RPMI8226 (cell line): ENCODE results near the gene AHDC1.

Experiments used
- DNase-seq: peaks from one replicate; pipeline ENCODE4 v3.0.0-alpha.2; 2015

Gene AHDC1

DNA sequence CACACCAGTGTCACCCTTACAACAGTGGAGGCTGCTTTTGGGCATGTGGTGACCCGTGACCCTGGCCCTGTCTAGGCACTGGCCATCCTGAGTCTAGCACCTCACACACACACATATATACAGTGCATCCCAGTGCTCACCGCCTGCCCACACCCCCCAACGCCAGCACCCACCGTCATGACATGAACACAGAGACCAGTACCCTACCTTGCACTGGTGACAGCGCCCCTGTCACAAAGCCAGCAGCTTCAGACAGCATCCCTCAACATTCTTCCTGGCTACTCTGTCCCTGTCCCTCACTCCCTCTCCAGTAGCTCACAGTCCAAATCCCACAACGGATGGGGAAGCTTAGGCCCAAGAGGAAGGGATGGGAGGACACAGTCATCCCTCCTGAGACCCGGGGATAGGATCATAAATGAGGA, 27.1 kb downstream of the AHDC1 start:
- no peak for DNase-seq

DNA sequence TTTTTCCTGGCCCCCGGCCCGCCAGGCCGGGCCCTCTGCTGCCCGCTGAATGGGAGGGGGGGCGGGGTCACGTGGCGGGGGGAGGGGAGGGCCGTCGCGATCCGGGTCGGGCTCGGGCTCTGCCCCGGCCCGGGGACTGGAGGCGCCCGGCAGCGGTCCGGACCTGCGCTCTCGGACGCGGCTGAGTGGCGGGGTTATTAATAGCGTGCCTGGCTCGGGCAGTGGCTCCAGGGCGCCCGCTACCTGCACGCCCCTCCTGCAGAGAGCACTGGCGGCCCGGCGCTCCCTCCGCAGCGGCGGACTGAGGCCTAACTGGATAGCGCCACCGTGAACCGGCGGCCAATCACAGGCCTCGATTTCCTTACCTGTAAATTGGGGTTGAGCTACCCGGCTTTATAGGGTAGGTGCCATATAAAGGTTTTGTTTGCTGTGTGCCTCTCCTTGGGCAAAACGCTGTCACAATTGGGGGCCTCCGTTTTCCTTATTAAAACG, 28.1 kb downstream of the AHDC1 start:
- DNase-seq, result peak; percentile 66

DNA sequence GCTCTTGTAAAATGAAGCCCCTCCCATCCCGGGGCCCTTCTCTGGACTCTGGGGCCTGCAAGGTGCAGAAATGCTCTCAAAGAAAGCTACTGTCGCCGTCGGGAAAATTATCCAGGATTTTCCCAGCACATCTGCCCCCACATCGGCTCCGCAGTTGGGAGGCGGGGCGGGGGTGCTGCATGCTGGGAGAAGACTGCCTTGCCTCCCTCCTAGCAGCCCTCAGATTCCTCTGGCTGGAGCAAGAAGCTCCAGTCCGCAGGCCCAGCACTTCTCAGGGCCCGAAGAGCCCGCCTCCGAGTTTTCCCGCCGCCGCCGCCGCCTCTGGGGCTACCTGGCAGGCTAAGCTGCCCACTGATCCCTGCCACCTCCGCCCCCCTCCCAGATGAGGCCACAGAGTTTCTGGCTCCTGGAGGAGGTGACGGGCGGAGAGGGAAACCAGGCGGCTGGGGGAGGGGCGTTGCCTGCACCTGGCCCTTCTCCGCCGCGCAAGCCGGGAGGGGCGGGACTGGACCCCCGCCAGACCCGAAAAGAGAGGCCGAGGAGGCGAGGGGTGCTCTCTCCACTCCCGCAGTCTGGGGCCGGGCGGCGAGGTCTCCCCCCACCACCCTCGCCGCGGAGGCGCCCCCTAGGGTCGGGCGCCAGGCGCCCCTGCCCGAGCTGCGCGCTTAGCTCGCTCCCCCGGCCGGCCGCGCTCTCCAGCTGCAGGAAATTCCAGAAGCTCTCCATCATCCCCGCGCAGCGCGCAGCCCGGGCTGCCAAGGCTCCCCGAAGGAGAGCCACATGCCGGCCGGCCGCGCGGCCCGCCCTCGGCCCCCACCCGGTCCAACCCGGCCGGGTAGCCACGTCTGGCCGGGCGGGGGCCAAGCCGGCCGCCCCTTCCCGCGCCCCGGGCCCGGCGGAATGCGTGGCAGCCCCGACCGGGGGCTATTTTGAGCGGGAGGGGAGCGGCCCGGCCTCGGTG, 28.8 kb downstream of the AHDC1 start:
- no peak for DNase-seq

DNA sequence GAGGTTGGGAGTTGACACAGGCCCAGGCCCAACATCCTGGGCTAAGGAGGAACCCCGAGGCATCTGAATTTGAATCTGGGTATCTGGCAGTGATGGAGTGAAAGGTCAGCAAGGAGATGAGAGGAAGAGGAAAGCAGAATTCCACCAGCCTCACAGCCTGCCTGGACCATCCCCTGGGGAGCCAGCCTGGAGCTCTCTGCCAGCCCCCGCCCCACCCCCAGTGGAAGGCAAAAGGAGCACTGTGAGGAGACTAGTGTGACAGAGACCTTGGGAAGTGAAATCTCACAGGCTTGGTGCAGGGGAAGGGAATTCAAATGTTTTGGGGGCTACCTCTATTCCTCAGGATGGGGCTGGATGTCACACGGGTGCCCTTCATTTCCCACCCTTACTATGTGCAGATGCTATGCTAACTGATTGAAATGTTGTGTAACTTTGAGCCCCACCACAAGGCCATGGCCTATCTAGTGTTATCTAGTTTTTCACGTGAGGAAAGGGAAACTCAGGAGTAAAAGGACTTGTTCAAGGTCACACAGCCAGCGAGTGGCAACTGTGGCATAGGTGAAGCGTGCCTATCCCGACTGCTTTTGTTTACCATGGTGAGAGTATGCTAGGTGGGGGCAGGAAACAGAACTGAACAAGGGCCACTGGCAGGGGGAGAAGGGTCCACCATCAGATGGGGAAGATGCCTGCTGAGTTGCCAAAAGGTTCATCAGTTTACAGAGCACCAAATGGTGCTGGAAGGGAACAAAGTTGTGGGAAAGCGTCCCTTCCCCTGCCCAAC, 29.8 kb downstream of the AHDC1 start:
- DNase-seq, result no peak

DNA sequence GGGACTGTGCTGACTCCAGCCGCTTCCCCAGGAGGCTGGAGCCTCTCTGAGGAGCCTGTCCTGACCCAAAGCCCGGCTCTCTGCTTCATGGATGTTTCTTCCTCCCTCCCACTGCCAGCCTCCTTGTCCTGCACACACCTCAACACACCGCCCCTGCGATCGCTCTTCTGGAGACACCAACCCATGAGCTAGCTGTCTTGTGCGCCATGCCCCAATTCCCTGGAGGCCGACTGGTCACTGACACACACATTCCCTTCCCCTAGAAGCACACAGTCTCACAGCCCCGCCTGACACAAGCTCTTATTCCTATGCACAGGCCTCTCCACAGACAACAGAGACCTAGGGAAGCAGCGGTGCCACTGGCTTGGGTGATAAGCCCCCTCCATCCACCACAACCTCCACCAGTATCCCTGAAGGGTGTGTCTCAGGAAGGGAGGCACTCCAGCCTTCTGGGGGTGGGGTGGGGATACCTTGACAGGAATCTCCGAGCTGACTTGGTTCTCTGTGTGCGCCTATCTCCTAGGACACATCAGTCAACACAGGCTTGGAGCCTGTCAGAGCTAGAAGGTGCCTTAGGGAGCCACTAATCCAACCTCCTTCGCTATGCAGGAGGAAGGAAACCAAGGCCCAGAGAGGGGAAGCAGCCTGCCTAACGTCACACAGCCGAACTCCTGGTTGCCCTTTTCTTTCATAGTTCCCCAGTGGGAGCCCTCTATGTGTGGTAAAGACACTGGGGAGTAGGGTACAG, 31.1 kb downstream of the AHDC1 start:
- DNase-seq, result no peak

DNA sequence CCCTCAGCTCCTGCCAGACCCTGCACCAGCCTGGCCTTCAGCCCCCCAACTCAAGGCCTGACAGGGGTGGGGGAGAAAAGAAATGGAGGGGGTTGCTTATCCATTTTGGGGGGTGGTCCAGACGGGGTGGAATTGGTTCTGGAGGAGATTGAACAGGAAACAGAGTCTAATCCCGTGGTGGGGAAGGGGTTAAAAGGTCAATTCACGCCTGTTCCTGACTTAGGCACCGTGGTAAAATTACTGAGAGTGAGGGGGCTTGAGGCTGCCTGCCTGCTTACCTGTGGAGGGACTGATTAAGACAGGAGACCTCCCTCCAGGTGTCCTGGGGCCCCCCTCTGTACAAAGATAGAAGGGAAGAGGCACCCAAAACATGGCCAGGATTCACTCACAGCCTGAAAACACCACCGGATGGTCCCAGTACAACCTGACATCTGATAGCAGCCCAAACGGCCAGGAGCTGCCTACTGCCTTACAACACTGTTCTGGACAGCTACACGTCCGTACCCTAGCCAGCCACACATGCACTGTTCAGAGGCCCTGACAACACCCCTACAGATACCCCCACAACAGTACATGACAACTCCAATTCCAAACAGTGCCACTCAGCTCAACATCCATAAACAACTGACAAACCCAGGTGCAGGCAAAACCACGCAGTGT, 31.8 kb downstream of the AHDC1 start:
- DNase-seq, result no peak

DNA sequence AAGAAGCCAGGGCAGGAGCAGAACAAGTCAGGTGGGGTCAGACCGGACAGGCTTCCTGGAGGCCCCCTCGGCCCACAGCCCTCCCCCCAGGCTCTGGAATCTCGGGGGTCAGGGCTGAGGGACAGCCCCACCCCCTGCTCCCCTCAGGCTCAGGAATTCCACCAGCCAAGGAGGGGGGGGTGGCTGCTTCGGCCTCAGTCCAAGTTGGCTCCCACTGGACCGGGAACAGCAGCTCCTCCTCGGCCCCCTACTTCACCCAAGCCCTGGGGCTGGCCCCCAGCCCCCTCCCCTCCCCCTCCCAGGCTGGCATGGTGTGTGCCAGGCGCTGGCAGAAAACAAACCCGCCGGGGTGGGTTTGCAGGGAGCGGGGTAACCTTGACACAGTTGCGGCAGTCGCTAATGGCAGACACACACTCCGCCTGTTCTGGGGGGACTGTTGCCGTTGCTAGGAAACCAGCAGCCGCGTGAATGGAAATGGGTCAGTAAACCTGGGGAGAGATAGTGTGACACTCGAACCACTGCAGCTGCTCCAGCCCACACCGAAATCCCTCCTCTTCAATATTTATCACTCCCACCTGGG, 32.4 kb downstream of the AHDC1 start:
- no peak for DNase-seq

DNA sequence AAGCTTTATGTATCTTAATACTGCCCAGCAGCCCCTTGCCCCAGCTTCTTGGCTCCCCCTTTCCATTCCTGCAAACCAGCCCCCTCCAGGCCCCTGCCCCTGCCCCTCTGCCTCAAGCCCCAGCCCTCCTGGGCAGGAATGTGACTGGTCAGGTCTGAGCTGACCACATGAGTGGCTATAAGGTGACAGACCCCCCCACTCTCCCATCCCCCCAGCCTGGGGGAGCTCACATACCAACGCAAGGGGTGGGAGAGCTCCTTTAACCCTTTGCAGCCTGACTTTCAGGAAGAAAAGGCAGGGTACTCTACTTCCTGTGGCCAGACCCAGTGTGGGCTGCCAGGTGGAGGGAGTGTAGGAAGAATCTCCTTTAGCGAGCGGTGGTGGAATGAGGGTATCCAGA, 33.2 kb downstream of the AHDC1 start:
- DNase-seq, result no peak

DNA sequence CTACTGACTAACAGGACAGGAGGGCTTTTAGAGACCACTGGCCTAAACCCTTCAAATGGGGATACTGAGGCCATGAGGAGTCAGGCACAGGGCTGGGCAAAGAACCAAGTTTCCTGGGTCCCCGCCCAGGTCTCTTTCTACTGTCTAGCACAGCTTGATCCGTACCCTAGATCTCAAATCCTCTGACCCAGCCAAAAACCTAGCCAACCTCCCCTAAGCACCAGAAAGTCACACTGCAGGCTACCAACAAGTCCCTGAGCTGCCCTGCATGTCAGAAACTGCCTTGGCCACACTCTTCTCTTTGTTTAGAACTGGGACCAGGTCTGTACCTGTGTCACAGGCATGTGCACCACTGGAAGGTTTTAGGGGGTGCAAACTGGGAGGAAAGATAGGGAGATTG, 33.6 kb downstream of the AHDC1 start:
- no peak for DNase-seq

DNA sequence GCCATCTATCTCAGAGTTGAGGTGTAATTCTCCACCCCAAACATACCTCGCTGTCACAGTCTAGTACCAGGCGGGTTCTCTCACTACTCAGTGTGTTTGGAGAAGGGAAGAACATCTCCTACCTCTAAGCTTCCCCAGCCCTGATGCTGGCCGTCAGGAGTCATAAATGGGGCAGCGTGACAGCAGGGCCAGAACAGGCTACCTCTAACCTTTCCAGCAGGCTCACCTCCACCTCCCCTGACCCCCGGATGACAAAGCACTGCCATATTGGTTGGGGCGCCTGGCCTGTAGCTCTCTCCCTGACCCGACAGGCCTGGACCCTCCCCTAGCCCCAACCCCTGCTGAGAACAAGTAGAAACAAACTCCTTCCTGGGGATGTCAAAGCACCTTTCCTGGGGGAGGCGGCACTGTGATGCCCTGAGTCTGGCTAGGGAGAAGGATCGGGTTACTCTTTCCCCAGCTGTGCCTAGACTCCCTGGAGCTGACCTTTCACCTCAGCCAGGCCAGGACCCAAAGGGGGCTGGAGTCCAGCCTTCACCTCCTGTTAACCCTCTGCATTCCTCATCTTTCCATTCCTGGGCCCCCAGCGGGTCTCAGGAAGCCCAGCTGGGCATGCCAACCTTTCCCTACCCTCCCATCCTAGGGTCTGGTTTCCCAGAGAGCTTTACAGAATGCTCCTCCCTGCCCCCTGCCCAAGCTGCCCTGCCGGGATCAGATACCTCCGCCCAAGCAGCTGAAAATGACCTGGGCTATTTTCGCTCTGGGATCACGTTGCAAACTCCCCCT, 34.2 kb downstream of the AHDC1 start:
- DNase-seq, result no peak

DNA sequence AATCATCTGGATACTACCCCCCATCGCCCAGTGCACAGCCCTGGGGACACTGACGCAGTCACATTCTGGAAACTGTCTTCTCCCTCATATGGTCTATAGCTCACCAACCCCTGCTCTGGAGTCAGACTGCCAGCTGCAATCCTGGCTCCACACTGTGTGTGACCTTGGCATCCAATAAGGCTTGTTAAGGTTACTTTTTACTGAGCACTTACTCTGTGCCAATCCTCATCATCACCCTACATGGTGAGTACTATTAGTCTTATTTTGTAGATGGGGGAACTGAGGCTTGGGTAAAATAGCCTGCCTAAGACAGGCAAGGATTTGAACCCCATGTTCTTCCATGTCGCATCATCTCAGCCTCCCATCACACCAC, 34.9 kb downstream of the AHDC1 start:
- no peak for DNase-seq

DNA sequence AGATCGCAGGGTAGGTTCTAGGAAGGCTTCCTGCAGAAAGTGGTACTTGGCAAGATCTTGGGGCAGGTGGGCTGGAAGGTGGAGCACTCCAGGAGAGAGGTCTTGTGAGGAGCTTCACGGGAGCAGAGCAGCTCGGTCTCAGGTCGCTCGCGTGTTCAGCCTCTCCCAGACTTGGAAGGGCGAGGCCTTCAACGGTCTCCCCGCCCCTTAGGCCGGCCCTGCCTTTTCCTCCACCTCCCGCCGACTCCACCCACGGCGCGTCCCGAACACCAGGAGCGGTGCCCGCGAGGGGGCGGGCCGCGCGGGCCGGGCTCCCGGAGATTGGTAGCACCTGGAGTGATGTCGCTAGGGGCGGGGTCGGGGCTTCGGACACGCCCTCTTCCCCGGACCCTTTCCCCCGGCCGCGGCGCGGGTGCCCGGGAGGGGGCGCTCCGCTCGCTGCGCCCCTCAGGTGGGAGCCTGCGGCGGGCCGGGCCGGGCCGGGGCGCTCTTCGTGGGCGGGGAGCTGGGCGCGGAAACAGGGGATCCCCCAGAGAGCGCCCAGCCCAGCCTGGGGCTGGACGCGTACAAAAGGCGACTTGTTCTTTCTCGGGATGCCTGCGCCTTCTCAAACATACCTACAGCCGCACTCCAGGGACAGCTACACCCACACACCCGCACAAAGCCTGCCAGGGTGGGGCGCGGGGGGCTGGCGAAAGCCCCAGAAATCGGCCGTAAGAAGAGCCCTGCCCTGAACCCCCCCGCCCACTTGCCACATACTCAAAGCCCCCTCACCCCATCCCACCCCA, 35.5 kb downstream of the AHDC1 start:
- peak; percentile 95 for DNase-seq

DNA sequence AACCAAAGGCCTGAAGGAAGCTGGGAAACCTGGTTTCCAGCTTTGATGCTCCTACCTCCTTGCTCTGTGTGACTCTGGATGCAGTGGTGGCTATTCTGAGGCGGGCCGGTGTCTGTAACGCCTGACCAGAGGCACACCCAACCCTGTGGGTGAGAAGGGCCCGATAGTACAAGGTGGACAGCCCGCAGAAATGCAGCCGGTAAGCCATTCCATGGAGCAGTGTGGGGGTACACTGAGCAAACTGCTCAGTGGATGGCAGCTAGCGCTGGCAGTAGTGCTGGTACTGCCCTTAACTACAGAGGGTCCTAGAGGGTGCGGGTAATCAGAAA, 36.0 kb downstream of the AHDC1 start:
- DNase-seq, result no peak

DNA sequence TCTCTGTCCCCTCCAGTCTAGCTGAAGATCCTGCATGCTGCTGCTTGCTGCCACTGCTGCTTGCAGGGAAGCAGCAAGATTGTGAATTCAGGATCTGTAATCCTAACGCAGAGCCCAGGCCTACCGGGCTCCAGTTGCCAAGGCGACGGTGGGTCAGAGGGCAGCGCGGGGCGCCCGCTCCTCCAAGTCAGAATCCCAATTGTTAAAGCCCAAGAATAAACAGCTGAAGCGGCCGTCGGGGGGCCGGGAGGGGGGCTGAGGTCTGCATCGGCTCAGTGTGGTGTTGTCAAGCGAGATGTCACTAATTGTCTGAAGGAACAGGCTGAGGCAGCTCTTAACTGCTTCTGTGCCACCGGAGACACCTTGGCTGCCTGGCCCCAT, 36.8 kb downstream of the AHDC1 start:
- DNase-seq, result no peak

DNA sequence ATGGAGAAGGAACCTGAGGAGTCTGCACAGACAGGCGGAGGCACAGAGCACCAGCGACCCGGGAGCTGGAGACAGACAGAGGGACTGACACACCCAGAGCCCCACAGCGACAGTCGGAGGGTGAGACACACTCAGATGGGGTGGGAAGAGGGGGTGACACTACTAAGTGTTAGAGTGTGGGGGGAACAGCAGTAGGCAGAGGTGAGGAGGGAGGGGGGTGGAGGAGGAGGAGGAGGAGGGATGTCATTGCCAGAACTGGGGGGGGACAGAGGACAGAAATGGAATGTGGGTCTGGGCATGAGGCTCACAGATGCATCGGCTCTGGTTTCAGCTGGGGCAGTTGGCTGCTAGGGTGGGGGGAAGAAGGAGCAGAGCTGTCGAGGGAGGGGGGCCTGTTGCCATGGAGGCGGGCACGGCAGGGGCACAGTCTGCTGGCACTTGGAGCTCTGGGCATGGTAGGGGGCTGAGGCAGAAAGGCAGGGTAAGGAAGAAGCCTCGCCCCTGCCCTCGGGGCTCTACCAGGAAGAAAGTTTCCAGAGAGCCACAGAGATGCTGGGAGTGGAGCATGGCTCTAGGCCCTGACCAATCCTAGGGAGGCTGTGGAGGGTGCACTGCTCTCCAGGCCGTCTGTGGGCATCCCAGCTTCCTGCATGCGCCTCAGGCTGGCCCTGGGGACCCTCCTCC, 37.3 kb downstream of the AHDC1 start:
- DNase-seq, result no peak

DNA sequence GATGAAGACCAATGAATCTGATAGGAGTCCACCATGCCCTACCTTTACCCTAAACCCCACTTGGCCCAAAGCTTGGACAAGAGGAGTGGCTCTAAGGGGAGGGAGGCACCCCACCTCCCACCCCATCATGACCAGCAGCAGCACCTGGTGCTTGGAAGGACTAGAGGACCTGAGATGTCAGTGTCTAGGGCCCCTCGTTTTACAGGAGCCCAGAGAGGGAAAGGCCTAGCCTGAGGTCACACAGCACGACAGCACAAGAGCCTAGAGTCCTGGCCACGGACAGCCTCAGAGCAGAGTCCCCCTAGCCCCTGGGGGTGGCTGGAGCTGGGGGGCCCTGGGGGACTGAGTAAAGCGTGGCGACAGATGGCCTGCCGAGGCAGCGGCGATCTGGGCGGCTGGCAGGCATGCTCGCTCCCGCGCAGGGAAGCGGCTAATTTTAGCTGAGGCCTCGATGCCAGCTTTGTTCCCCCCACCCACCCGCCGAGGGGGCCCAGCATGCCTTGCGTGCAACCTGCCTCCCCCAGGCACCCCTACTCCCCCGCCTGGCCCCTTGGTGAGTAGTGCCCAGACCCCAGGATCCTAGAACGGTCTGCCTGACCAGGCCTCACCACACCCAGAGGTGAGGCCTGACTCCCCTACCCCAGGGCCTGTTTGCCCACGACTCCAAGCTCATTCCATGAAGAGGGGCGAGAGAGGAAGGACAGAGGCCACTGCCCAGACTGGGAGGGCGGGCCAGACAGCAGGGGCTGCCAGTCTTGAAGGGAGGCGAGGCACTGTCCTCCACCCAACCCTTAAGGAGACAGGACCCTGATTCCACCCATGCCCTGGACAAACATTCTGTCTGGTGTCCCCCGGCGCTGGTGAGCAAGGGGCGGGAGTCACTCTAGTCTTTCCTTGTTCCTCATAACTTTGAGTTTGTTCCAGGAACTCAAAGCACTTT, 39.0 kb downstream of the AHDC1 start:
- DNase-seq, result no peak

DNA sequence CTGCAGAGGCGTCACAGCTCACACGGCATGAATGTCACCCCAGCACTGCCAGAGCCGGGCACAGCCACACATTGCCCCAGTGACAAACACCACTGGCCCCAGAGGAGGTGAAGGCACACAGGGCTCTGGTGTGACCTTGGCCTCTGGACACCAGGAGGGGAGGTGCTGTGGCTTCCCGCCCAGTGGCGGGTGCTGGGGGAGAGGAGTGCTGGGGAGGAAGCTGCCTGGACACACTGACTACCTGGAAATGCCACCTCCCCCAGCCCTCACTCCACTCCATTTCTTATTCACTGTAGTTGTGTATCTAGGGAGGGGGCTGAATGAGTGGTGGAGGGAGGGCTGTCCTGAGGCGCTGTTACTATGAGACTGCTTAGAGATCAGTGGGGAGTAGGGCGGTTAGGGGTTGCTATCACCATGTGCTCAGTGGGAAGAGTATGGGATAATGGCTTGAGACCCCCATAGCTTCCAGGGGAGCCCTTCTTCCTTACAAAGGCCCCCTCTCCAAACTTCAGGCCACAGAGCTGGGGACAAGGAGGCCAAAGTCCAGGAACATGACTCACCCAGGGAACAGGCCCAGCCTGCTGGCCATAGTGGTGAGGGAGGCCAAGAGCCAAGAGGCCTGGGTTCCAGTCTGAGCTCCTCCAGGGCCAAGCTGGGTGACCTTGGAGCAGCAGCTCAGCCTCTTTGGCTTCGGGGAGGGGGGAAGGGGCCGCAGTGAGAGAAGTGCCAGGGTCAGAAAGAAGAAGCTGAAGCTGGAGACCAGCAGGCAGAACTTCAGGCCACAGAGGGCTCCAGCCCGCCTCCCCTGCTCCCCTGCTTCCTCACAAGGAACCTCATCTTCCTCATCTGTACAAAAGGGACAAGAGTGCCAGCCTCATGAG, 40.1 kb downstream of the AHDC1 start:
- no peak for DNase-seq

DNA sequence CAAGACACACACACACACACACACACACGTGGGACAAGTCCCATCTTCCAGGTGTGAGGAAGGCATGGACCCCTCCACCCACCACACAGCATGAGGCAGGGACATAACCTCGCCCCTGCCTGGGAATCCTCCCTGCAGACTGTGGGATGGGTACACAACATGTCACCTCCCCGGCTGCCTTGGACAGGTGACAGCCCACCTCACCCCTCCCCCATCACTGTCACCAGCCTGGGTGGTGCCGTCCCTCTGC, 40.7 kb downstream of the AHDC1 start:
- DNase-seq, result no peak
